Parathyroid adenoma (tissue), 2 donors: ENCODE measurements around the gene SYTL2.

Source experiments
- H2AFZ ChIP-seq: fragments of 300-600 bp; sonication (generic); one replicate; pipeline ENCODE4 v1.7.0; 2017; ENCODE audit warnings: antibody characterized with exemption, mild to moderate bottlenecking
- H3K27ac ChIP-seq: fragments of 300-600 bp; sonication (generic); one replicate; pipeline ENCODE4 v1.7.0; 2017
- H3K27me3 ChIP-seq: fragments of 300-600 bp; sonication (generic); one replicate; pipeline ENCODE4 v1.7.0; 2017; ENCODE audit warnings: low read length; ENCODE audit not compliant: control insufficient read depth, insufficient read depth
- H3K36me3 ChIP-seq: fragments of 300-600 bp; sonication (generic); one replicate; pipeline ENCODE4 v1.7.0; 2017; ENCODE audit warnings: low read length; ENCODE audit not compliant: control insufficient read depth, insufficient read depth
- H3K4me1 ChIP-seq: fragments of 300-600 bp; sonication (generic); one replicate; pipeline ENCODE4 v1.7.0; 2017; ENCODE audit warnings: control low read depth
- H3K4me2 ChIP-seq: fragments of 300-600 bp; sonication (generic); one replicate; pipeline ENCODE4 v1.7.0; 2017; ENCODE audit warnings: low read length
- H3K4me3 ChIP-seq: fragments of 300-600 bp; sonication (generic); one replicate; pipeline ENCODE4 v1.7.0; 2017; ENCODE audit warnings: low read depth, low read length
- H3K79me2 ChIP-seq: fragments of 300-600 bp; sonication (generic); one replicate; pipeline ENCODE4 v1.7.0; 2017; ENCODE audit warnings: control low read depth
- H3K9ac ChIP-seq: fragments of 300-600 bp; sonication (generic); one replicate; pipeline ENCODE4 v1.7.0; 2017; ENCODE audit warnings: mild to moderate bottlenecking
- H3K9me3 ChIP-seq: fragments of 300-600 bp; sonication (generic); one replicate; pipeline ENCODE4 v1.7.0; 2017; ENCODE audit warnings: low read length; ENCODE audit not compliant: control insufficient read depth
- CTCF ChIP-seq: fragments of 300-600 bp; sonication (generic); IDR thresholded peaks from one replicate; pipeline ENCODE4 v1.7.0; 2017; ENCODE audit warnings: antibody characterized with exemption, mild to moderate bottlenecking
- donor health status: primary hyperparathyroidism.

SYTL2 gene

GRCh38 chr11:85809863-85810262, 1.1 kb downstream of the SYTL2 start:
- Histone ChIP-seq H2AFZ (peak overlapping the region; percentile 87), H3K27ac (no peak overlapping the region), H3K9me3 (no peaks in the 10 kb centered on the region), H3K36me3 (no peaks in the 10 kb centered on the region), H3K27me3 (no peaks in the 10 kb centered on the region), H3K9ac (no peak overlapping the region), H3K4me1 (no peaks in the 10 kb centered on the region), H3K4me3 (peak overlapping the region; percentile 45), H3K4me2 (peak overlapping the region; percentile 26), H3K79me2 (no peaks in the 10 kb centered on the region)
- TF ChIP-seq CTCF: no peak

GRCh38 chr11:85809191-85809590, 1.8 kb downstream of the SYTL2 start:
- no peak for TF ChIP-seq CTCF
- H3K4me2 ChIP-seq: no peak overlapping the region
- H3K9me3 ChIP-seq: no peaks in the 10 kb centered on the region
- no peaks in the 10 kb centered on the region for H3K27me3 ChIP-seq
- H3K4me3 ChIP-seq: no peak overlapping the region
- H3K79me2 ChIP-seq: no peaks in the 10 kb centered on the region
- H2AFZ ChIP-seq: no peak overlapping the region
- no peaks in the 10 kb centered on the region for H3K4me1 ChIP-seq
- H3K9ac ChIP-seq: no peak overlapping the region
- no peaks in the 10 kb centered on the region for H3K36me3 ChIP-seq
- H3K27ac ChIP-seq: no peak overlapping the region

GRCh38 chr11:85806876-85807275, 4.1 kb downstream of the SYTL2 start:
- no peaks in the 10 kb centered on the region for H3K79me2 ChIP-seq
- H3K4me2 ChIP-seq: no peak overlapping the region
- no peak for TF ChIP-seq CTCF
- H3K36me3 ChIP-seq: no peaks in the 10 kb centered on the region
- H3K27me3 ChIP-seq: no peaks in the 10 kb centered on the region
- no peak overlapping the region for H2AFZ ChIP-seq
- no peaks in the 10 kb centered on the region for H3K9me3 ChIP-seq
- no peak overlapping the region for H3K9ac ChIP-seq
- H3K27ac ChIP-seq: no peak overlapping the region
- no peaks in the 10 kb centered on the region for H3K4me1 ChIP-seq
- H3K4me3 ChIP-seq: no peak overlapping the region

- no peaks in the 10 kb centered on the region for H3K27me3 ChIP-seq
- H2AFZ ChIP-seq: no peak overlapping the region
- H3K9me3 ChIP-seq: no peaks in the 10 kb centered on the region
- TF ChIP-seq CTCF: no peak
- no peak overlapping the region for H3K4me3 ChIP-seq
- H3K4me2 ChIP-seq: no peak overlapping the region
- H3K27ac ChIP-seq: no peak overlapping the region
- no peak overlapping the region for H3K9ac ChIP-seq
- no peaks in the 10 kb centered on the region for H3K79me2 ChIP-seq
- no peaks in the 10 kb centered on the region for H3K4me1 ChIP-seq
- H3K36me3 ChIP-seq: no peaks in the 10 kb centered on the region
Observed at GRCh38 chr11:85806016-85806415, 4.9 kb downstream of the SYTL2 start.

GRCh38 chr11:85805387-85805786, 5.6 kb downstream of the SYTL2 start:
- Histone ChIP-seq H3K27me3 (no peaks in the 10 kb centered on the region), H3K9ac (no peak overlapping the region), H3K9me3 (no peaks in the 10 kb centered on the region), H3K36me3 (no peaks in the 10 kb centered on the region), H3K4me1 (no peaks in the 10 kb centered on the region), H3K79me2 (no peaks in the 10 kb centered on the region), H3K4me3 (no peak overlapping the region), H3K4me2 (no peak overlapping the region), H2AFZ (no peak overlapping the region), H3K27ac (no peak overlapping the region)
- no peak for TF ChIP-seq CTCF
